ENCODE data around the gene ZFYVE9.
"Not testable (repeated sequence)": the region's sequence is repeated elsewhere in the genome, so short reads cannot be mapped to it uniquely, and the experiment has no call there.

Gene ZFYVE9

DNA sequence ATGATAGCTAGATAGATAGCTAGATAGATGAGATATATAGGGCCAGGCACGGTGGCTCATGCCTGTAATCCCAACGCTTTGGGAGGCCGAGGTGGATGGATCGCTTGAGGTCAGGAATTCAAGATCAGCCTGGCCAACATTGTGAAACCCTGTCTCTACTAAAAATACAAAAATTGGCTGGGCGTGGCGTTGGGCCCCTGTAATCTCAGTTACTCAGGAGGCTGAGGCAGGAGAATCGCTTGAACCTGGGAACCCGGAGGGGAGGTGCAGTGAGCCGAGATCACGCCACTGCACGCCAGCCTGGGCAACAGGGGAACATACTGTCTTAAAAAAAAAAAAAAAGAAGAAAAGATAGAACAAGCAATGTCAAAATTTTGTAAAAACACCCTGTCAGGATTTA, 8.6 kb downstream of the ZFYVE9 start:
- DNase-seq, result not testable (repeated sequence)

DNA sequence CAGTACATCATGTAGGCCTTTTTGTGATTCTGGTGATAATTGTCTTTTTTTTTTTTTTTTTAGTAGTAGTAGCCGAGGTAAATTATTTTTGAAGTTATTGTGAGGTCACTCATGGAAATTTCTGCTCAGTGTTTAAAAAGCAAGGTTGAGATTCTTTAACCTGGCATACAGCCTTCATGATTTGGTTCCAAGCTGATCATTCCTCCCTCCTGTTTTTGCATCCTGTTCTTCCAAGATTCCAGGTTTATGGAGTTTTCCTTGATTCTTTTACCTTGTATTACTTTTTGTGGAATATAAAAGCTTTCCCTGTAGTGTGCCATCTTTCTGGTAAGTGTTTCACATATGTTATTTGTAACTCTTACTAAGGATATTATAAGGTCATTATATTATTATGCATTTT, 9.1 kb downstream of the ZFYVE9 start:
- DNase-seq, result no peak

DNA sequence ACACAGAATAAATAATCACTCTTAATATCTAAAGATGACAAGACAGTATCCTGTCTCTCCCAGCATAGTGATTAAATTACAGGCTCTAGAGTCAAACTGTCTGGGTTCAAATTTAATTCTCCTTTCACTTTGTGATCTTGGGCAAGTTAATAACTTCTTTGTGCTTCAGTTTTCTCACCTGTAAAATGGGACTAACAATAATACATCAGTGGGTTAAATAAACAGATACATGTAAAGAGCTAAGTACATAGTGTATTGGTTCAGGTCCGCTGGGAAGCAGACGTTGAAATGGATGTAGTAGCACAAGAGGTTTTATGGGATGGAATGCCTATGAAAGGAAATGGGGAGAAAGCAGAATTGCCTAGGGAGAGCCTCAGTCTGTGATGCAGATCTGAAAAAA, 10.7 kb downstream of the ZFYVE9 start:
- DNase-seq, result no peak

DNA sequence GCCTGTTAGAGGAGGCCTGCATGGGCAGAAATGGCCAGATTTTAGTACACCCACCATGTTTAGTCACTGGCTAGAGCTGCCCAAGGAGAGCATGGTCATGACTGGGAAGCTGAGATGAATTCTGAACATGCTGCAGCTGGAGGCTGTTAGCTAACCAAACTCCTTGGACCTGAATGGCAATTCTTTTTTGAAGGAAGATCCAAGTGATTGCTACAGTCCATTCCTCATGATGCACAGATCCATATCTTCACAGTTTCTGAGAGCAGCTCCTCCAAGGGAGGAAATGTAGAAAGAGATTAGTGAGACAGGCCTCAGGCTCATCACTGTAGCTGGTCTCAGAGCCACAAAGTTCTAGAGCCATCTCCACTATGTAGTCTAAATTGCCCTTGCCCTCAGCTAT, 11.1 kb downstream of the ZFYVE9 start:
- DNase-seq, result no peak

DNA sequence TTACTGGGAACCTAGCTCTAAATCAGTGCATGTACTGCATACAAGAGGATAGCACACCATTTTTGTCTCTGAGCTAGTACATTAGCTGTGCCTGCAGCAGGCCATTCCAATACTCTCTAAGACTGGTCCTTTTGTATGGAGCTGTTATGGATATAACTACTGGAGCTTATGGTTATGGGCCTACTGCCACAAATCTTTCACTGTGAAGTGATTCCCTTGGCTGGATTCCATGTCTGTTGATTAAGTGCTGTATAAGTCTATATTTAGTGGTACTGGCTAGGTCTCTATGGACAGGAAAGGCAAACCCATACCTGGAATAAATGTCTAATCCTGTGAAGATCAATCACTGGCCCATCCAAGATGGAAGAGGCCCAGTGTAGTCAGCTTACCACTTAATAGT, 12.0 kb downstream of the ZFYVE9 start:
- DNase-seq, result no peak

DNA sequence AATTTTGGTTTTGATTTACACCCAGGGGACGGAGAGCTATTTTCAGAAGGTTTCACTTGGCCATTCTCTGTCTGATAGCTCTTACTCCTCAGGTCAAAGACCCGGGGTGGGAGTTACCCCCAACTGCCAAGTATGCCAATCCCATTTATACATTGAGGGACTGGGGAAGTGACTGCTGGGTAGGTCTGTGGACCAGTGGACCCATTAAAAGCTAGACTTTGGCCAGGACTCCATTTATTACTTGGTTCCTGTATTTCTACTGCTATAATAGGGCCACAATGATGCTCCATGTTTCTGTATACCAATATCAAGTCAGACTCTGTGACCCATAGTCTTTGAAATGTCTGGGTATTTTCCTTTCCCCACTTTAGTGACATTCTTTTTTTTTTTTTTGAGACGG, 14.6 kb downstream of the ZFYVE9 start:
- no peak for DNase-seq

DNA sequence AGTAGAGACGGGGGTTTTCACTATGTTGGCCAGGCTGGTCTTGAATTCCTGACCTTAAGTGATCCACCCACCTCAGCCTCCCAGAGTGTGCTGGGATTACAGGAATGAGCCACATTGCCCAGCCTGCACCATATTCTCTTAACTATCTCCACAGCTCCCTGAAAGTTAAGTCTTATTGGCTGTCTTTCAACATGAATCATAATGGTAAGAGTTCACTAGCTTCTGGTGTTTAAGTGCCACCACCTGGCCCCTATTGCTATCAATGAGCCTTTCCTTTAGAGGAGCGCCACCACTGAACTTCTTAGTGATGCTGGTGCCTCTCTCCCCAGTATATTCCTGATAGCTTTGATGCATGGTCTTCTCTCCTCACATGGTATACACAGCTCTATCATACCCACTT, 15.7 kb downstream of the ZFYVE9 start:
- no peak for DNase-seq

DNA sequence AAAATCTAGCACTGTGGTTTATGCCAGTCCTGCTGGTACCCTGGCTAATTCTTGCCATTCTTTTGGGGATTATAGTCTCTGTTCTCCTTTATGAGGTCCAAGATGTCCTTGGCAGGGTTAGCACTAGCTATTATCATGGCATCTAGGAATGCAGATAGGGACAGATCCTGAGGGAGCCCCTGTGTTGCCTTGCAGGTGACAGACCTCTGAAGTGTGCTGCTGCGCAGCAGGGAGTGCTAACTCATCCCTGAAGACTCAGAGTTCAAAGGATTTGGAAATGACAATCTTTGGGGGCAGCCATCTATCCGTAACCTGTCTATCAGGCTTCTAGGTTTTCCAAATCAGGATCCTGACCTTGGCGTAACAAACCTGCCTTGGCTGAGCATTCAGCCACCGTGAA, 16.3 kb downstream of the ZFYVE9 start:
- DNase-seq, result no peak

DNA sequence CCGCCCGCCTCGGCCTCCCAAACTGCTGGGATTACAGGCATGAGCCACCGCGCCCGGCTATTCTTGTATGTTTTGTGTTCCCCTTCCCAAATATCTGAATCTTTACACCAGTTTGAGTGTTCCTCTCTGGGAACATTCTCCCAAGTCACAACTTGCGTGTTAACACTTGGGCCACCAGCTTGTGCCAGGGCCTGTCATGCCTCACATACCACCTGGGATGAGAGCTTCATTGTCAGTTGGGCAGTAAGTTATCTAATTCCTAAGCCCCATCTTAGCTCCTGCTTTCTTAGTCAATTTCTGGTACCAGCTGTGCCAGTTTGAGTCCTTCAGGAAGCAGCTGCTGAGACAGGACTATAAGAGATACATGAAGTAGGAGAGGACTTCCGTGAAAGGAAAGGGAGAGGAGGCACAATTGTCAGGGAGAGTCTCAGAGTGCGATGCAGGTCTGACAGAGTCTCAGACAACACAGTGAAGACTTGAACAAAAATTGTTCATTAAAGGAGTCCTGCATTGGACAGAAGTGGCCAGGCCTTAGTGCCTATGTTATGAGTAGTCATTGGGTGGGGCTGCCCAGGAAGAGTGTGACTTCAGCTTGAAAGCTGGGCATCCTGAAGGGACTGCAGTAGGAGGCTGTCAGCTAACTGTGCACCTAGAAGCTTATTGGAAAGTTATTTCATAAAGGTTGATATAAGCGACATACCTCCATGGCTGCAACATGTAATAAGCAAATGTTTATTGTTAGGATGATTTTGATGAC, 17.3 kb downstream of the ZFYVE9 start:
- DNase-seq, result no peak

DNA sequence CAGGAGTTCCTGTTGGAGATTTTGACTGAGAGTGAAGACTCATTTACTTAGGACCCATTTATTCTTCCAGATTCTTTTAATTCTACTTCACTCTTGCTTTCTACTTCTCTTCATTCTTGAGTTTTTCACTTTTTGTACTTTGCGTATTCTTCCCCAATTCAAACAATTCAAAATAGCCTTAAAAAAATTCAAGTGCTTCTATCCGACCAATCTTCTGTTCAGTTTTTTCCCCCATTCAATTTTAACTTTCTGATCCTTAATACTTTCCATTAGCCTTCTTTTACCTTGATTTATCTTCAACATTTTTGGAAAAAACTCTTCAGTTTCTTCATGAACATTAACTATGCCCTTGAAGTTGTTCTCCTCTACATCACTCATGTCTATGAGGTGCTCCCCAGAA, 21.1 kb downstream of the ZFYVE9 start:
- no peak for DNase-seq

DNA sequence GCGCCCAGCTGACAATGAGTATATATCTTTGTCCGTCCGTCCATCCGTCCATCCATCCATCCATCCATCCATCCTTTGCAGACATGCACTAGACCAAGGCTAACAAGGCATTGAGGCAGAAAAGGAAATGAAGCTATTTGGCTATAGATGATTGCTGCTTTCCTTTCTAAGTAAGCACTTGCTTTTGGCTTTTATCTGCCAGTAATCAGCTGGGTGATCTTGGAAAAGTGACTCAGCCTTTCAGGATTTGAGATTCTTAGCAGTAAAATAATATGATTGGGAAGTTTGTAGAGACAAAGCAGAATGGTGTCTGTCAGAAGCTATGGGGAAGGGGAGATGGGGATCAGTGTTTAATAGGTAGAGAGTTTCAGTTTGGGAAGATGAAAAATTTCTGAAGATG, 22.7 kb downstream of the ZFYVE9 start:
- no peak for DNase-seq

DNA sequence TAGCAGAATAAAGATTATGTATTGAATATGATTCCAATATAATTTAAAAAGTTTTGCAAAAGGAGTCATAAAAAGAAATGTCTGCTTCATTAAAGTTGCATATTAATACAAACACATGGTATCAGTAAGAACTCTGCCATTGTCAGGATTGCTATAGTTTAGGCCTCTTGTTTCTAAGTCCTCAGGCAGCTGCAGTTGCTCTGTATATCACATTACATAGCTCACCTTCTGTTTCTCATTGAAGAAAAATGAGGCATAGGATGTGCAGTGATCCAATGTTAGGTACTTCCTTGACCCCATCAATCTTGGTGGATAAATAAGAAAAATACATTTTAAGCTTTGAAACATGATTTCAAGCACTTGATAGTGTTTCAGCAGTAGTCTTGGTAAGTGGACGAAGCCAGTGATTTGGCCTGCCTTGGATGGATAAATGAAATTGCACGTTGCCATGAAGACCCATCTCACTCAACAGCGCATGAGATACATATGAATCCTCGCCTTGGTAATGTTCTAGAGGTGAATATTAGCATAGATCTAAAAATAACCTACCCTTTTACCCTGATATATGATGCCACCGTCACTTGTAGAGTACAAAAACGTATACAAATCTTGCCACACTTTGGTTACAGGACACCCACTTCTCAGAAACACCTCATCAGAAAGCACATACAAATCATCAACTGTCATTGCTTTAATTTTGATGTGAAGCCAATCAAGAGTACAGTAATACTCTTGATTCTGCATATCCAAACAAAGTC, 25.3 kb downstream of the ZFYVE9 start:
- DNase-seq, result no peak

DNA sequence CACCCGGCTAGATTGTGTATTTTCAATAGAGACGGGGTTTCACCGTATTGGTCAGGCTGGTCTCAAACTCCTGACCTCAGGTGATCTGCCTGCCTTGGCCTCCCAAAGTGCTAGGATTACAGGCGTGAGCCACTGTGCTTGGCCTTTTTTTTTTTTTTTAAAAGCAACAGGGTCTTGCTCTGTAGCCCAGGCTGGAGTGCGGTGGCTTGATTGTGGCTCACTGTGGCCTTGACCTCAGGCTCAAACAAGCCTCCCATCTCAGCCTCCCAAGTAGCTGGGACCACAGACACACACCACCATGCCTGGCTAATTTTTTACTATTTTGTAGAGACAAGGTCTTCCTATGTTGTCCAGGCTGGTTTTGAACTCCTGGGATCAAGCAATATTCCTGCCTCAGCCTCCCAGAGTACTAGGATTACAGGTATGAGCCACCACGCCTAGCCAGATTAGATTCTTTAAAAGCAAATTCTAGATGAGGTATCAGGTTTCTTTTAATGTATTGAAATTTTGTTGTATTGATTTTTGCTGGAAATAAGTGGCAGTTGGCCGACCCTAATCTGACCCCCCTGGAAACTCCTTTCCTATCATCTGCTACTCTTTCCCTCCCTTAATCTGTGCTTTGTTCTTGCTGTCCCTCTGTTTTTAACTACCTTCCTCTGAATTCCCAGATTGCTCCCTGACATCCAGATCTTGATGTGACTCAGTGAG, 26.6 kb downstream of the ZFYVE9 start:
- no peak for DNase-seq

DNA sequence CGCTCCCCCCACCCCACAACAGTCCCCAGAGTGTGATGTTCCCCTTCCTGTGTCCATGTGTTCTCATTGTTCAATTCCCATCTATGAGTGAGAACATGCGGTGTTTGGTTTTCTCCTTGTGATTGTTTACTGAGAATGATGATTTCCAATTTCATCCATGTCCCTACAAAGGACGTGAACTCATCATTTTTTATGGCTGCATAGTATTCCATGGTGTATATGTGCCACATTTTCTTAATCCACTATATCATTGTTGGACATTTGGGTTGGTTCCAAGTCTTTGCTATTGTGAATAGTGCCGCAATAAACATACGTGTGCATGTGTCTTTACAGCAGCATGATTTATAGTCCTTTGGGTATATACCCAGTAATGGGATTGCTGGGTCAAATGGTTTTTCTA, 29.3 kb downstream of the ZFYVE9 start:
- DNase-seq, result not testable (repeated sequence)

DNA sequence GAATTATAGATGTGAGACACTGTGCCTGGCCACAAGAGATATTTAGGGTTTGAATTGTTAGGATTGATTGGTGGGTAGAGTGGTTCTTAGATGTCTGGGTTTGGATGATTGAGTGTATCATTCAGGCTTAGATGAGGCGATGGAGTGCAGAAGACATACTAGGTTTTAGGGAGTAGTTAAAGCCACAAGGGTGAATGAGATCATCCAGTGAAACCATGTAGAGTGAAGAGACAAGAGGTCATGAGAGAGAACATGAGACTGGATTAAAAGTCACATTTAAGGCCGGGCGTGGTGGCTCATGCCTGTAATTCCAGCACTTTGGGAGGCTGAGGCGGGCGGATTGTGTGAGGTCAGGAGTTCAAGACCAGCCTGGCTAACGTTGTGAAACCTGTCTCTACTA, 37.2 kb downstream of the ZFYVE9 start:
- no peak for DNase-seq

DNA sequence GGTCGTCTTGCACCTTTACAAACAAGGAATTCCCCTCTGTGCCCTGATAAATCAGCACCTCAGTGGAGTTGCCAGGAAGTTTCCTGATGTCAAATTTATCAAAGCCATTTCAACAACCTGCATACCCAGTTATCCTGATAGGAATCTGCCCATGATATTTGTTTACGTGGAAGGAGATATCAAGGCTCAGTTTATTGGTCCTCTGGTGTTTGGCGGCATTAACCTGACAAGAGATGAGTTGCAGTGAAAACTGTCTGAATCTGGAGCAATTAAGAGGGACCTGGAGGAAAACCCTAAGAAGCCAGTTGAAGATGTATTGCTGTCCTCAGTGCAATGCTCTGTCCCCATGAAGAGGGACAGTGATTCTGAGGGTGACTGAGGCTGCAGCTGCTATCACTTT, 38.3 kb downstream of the ZFYVE9 start:
- DNase-seq, result no peak

DNA sequence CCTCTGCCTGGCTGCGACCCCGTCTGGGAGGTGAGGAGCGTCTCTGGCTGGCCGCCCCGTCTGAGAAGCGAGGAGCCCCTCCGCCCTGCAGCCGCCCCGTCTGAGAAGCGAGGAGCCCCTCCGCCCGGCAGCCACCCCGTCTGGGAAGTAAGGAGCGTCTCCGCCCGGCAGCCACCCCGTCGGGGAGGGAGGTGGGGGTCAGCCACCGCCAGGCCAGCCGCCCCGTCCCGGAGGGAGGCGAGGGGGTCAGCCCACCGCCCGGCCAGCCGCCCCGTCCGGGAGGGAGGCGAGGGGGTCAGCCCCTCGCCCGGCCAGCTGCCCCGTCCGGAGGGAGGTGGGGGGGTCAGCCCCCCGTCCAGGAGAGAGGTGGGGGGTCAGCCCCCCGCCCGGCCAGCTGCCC, 39.9 kb downstream of the ZFYVE9 start:
- DNase-seq, result not testable (repeated sequence)

DNA sequence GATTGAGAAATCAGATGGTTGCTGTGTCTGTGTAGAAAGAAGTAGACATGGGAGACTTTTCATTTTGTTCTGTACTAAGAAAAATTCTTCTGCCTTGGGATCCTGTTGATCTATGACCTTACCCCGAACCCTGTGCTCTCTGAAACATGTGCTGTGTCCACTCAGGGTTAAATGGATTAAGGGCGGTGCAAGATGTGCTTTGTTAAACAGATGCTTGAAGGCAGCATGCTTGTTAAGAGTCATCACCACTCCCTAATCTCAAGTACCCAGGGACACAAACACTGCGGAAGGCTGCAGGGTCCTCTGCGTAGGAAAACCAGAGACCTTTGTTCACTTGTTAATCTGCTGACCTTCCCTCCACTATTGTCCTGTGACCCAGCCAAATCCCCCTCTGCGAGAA, 40.4 kb downstream of the ZFYVE9 start:
- DNase-seq, result not testable (repeated sequence)

DNA sequence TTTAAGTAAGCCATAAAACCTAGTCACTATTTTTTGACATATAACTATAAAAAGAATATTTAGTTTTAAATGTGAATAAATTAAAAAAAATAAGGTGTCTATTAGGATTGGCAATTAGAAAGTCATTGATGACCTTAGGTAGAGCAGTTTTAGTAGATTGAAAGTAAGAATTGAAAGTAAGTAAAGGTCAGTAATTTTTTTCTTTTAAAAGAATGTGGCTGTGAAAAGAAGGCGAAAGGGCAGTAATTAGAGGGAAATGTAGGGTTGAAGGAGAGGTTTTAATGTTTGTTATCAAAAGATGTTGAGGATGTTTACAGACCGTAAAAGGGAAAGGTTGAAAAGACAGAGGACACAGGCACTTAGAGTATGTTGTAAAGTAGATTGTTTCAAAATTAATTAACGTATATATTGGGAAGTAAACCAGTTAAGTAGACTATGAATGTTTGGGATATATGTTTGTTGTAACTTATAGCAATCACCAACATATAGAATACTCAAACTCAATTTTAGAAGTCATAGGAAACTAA, 41.0 kb downstream of the ZFYVE9 start:
- DNase-seq, result no peak

DNA sequence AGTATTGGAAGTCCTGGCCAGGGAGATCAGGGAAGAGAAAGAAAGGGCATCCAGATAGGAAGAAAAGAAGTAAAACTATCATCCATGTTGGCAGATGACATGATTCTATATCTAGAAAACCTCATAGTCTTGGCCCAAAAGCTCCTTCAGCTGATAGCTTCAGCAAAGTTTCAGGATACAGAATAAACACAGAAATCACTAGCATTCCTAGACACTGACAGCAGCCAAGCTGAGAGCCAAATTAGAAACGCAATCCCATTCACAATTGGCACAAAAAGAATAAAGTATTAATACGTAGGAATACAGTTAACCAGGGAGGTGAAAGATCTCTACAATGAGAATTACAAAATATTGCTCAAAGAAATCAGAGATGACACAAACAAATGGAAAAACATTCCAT, 44.6 kb downstream of the ZFYVE9 start:
- DNase-seq, result no peak

DNA sequence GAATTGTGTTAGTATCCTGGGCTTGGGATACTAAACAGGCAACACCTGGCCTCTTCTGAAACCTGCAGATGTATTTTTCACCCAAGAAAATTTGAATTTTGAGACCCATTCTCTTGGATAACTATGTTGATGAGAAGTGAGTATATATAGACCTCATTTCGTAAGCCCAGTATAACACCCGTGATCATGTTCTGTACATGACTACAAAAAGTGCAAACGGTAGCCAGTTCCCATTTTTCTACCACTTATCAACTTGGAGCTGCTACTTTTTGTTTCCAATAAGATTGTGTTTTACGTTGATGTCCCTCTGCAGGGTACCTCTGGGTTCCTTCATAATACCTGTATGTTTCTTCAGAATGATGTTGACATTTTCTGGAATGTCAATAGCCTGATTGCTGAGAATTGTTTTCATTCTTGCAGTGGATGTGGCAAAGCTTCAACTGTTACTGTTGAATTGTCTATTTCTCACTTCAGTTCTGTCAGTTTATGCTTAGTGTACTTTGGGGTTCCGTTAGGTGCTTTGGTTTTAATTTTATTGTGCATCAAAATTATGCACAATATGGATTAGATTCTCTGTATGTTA, 48.1 kb downstream of the ZFYVE9 start:
- no peak for DNase-seq

DNA sequence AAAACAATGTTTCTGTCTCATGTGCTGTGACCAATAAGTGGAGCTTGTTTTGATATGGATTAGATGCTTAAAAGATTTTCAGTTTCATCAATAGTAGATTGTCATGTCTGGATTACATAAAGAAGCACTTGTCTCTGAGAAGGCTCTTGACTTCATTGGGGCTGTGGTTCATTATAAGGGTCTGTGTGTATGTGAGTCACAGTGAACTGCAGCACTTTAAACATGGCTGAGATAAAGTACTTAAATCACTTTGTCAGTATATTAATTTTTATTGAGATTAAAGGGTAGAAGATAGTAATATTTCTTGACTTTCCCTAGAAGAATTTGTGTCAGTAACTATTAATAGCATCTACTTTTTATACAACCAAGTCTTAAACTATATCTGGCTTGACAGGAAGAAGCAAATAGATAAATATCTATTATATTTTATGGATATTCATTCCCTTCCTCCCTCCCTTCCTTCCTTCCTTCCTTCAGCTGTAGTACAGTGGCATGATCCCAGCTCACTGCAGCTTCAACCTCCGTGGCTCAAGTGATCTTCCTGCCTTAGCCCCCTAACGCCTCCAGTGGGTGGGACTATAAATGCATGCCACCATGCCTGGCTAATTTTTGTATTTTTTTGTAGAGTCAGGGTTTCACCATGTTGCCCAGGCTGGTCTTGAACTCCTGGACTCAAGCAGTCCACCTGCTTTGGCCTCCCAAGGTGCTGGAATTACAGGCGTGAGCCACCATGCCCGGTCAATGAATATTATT, 48.8 kb downstream of the ZFYVE9 start:
- DNase-seq, result no peak
